Measurements from ENCODE around the gene GNG7. TPM values are rescaled to one million over a fixed set of nuclear protein-coding genes. Genes with fewer than 3 reads are reported as not detected.

Gene GNG7
- polyA plus RNA-seq, 1 of the 3 experiments (the other 2 are of a cell fraction): 2.2 TPM

GRCh38 chr19:2462635-2463421 lies 239.7 kb downstream of the GNG7 start:
- H3K36me3 ChIP-seq (replicated peaks in 1 of 2; ENCODE audit: control insufficient read depth in 1 of 2, insufficient read depth in 2 of 2, low read length in 1 of 2): no peaks in the 10 kb centered on the region
- peak overlapping the region; percentile 94 for H2AFZ ChIP-seq (ENCODE audit: low read depth)
- no peaks in the 10 kb centered on the region for H3K9me2 ChIP-seq
- POLR2A ChIA-PET: interaction anchor here (1.0 kb wide), 1 partner anchor 35 kb away, joined by 4 read pairs; the partner anchor contains the start of gene TIMM13
- no peaks in the 10 kb centered on the region for H3K9me3 ChIP-seq
- no peaks in the 10 kb centered on the region; a peak in 2 of 4 replicates for H3K4me1 ChIP-seq (ENCODE audit: control insufficient read depth in 1 of 2, insufficient read depth in 2 of 2, low read depth in 1 of 2, low read length in 1 of 2)
- WGBS (ENCODE audit: low lambda C conversion rate): 17% methylated on average over 33 of the region's 46 CpGs
- CTCF ChIA-PET: interaction anchor here (0.5 to 21.1 kb wide), 7 partner anchors 10 to 175 kb away, joined by 3 to 309 read pairs (median 4); no protein-coding TSS in a partner anchor
- H3K79me2 ChIP-seq (ENCODE audit: insufficient read depth): peaks cover 2% of the 10 kb centered on the region
- peak overlapping the region; percentile 54 to 75 for H3K4me3 ChIP-seq (ENCODE audit: low read depth in 2 of 2, low read length in 1 of 2)
- peak overlapping the region in 1 of 2 experiments; percentile 60; a peak in 3 of 4 replicates for H3K27ac ChIP-seq (ENCODE audit: low read depth in 2 of 2, low read length in 1 of 2)
- DNase-seq: peak; percentile 84
- no peaks in the 10 kb centered on the region for H3K27me3 ChIP-seq (ENCODE audit: insufficient read depth)
- H3F3A ChIP-seq (replicated peaks; ENCODE audit: insufficient read depth): peaks cover 25% of the 10 kb centered on the region
- peak overlapping the region; percentile 93 for H3K4me2 ChIP-seq
- no peaks in the 10 kb centered on the region for H4K20me1 ChIP-seq (ENCODE audit: insufficient read depth)
- peak overlapping the region; percentile 78 for H3K9ac ChIP-seq
- TF ChIP-seq CTCF (IDR thresholded peaks at IDR 0.05) (no peak), YY1 (IDR thresholded peaks at IDR 0.05; ENCODE audit: low read depth) (peak; percentile 80), USF1 (IDR thresholded peaks at IDR 0.05; ENCODE audit: borderline replicate concordance, low read depth) (0 out of 2 replicates have a peak, but pooled peaks have one; percentile 32), RXRA (IDR thresholded peaks at IDR 0.05; ENCODE audit: borderline replicate concordance, low read depth) (peak; percentile 34), NRF1 (IDR thresholded peaks at IDR 0.05; ENCODE audit: low read depth, low read length) (no peak), FOXJ3 (CRISPR knock-in tag; IDR thresholded peaks at IDR 0.05) (no peak), FOSL2 (IDR thresholded peaks at IDR 0.05; ENCODE audit: borderline replicate concordance, low read depth) (no peak), GABPA (IDR thresholded peaks at IDR 0.05; ENCODE audit: low read depth) (peak; percentile 36; the same call in 1 of the 2 replicates), TAF1 (IDR thresholded peaks at IDR 0.05; ENCODE audit: borderline replicate concordance, low read depth, low read length) (peak; percentile 81), POLR2AphosphoS5 (IDR thresholded peaks at IDR 0.05; ENCODE audit: low read depth, low read length) (peak; percentile 72; the same call in 1 of the 2 replicates), MEF2A (IDR thresholded peaks at IDR 0.05; ENCODE audit: borderline replicate concordance, low read depth) (no peak), IRF3 (IDR thresholded peaks at IDR 0.05; ENCODE audit: low read depth, low read length) (no peak), FOXM1 (IDR thresholded peaks at IDR 0.05; ENCODE audit: low read depth) (peak; percentile 98), SIN3A (IDR thresholded peaks at IDR 0.05; ENCODE audit: borderline replicate concordance, low read depth, low read length) (peak; percentile 96), ELF1 (IDR thresholded peaks at IDR 0.05) (peak; percentile 55; the same call in 1 of the 2 replicates), JUND (IDR thresholded peaks at IDR 0.05) (peak; percentile 95), RFX5 (IDR thresholded peaks at IDR 0.05; ENCODE audit: low read length) (peak; percentile 69; the same call in 1 of the 2 replicates), GATA2 (CRISPR knock-in tag; IDR thresholded peaks at IDR 0.05) (no peak), TCF12 (IDR thresholded peaks at IDR 0.05) (peak; percentile 60), TEAD4 (IDR thresholded peaks at IDR 0.05; ENCODE audit: borderline replicate concordance, insufficient read depth) (peak; percentile 100), RCOR1 (IDR thresholded peaks at IDR 0.05; ENCODE audit: low read length) (no peak; the same call in none of the 2 replicates), CHD2 (IDR thresholded peaks at IDR 0.05; ENCODE audit: low read length, partially characterized antibody) (no peak), ZBTB33 (IDR thresholded peaks at IDR 0.05; ENCODE audit: borderline replicate concordance, low read depth) (peak; percentile 57; the same call in 1 of the 2 replicates), SMC3 (IDR thresholded peaks at IDR 0.05; ENCODE audit: low read depth, low read length) (no peak), NFIC (IDR thresholded peaks at IDR 0.05; ENCODE audit: borderline replicate concordance) (peak; percentile 99), EZH2phosphoT487 (IDR thresholded peaks at IDR 0.05; ENCODE audit: borderline replicate concordance, low read depth) (no peak)
- TF ChIP-seq, protein P1, sequence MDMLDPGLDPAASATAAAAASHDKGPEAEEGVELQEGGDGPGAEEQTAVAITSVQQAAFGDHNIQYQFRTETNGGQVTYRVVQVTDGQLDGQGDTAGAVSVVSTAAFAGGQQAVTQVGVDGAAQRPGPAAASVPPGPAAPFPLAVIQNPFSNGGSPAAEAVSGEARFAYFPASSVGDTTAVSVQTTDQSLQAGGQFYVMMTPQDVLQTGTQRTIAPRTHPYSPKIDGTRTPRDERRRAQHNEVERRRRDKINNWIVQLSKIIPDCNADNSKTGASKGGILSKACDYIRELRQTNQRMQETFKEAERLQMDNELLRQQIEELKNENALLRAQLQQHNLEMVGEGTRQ (IDR thresholded peaks at IDR 0.05; ENCODE audit: borderline replicate concordance, low read depth, low read length): no peak
